Glutamatergic neuron (in vitro differentiated cells): ENCODE data around the gene USP20. TPM values are rescaled to one million over a fixed set of nuclear protein-coding genes. Genes with fewer than 3 reads are reported as not detected.

ENCODE experiments used
- DNase-seq: peaks from one replicate; pipeline ENCODE4 v3.0.0; 2022
- H3K27ac Mint-ChIP-seq: one replicate; pipeline ENCODE4 v1.8.0; 2020; ENCODE audit warnings: mild to moderate bottlenecking, mixed read lengths, inconsistent platforms; ENCODE audit not compliant: unreplicated experiment
- H3K27me3 Mint-ChIP-seq: one replicate; pipeline ENCODE4 v1.8.0; 2020; ENCODE audit warnings: mild to moderate bottlenecking, moderate library complexity, mixed read lengths, inconsistent platforms; ENCODE audit not compliant: unreplicated experiment
- H3K36me3 Mint-ChIP-seq: one replicate; pipeline ENCODE4 v1.8.0; 2020; ENCODE audit warnings: mild to moderate bottlenecking, mixed read lengths, inconsistent platforms; ENCODE audit not compliant: unreplicated experiment
- H3K4me1 Mint-ChIP-seq: one replicate; pipeline ENCODE4 v1.8.0; 2020; ENCODE audit warnings: mild to moderate bottlenecking, low read depth, mixed read lengths, inconsistent platforms; ENCODE audit not compliant: unreplicated experiment
- H3K4me3 Mint-ChIP-seq: one replicate; pipeline ENCODE4 v1.8.0; 2020; ENCODE audit warnings: mild to moderate bottlenecking, mixed read lengths, inconsistent platforms; ENCODE audit not compliant: unreplicated experiment
- H3K9me3 Mint-ChIP-seq: one replicate; pipeline ENCODE4 v1.8.0; 2020; ENCODE audit warnings: mild to moderate bottlenecking, moderate library complexity, mixed read lengths, inconsistent platforms; ENCODE audit not compliant: unreplicated experiment
- total RNA-seq: library from RNA; stranded (reverse); fragmentation: NEBNext Ultra II Directional; extraction: Animal tissue kit (Norgen Biotek cat#: 25700); gene quantifications from one replicate; pipeline ENCODE4 v1.2.1, GENCODE V29; 2021; ENCODE audit not compliant: unreplicated experiment
- TF ChIP-seq, protein P1 (sequence below): fragments of 200-600 bp; sonication (generic); IDR thresholded peaks from one replicate; pipeline ENCODE4 v1.5.0; 2021; ENCODE audit not compliant: partially characterized antibody, unreplicated experiment

USP20 gene
- total RNA-seq, 1 donor from 2014 or later = 93.5 TPM

DNA sequence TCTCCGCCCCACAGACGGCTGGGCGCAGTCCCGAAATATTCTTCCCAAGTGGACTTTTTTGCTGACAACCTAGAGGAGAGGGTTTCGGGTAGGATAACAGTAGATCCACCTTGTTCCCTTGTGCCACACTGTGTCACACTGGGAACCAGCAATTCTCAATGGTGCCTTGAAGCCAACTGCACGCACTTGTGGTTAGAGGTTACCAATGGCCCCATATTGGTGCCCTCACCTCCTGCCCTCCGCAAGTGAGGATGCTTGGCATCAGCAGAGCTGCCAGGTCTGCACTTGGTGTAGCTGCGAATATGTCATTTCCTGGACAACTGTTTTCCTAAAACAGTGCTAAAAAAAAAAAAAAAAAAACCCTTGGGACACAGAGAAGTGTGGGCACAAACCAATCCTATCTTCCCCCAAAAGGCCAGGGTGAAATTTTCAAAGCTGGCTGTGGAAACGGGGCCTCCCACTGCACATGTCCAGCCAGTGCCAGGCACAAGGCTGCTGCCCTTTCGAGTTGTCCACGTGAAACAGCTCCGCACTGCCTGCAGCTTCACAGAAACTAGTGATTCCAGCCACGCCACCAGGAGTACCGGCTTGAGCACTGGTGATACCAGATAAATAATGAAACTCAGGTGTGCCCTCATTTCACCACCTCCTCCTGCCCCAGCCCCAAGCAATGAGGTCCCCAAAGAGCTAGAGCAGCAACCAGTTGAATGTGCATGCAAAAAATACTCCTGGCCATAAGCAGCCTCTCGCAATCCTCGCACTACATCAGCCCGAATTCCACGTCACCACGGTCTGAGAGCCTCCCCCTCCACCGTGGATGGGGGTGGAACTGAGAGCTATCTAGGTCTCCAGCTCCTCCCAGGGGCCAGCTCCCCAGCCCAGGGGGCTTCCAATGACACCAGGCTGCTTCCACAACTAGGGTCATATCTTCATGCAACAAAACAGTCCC lies 51.2 kb downstream of the USP20 start:
- peaks cover 7% of the 10 kb centered on the region for H3K27me3 Mint-ChIP-seq
- no peak for DNase-seq
- peaks cover 36% of the 10 kb centered on the region for H3K4me1 Mint-ChIP-seq
- H3K9me3 Mint-ChIP-seq = peaks cover 8% of the 10 kb centered on the region
- no peak overlapping the region for H3K27ac Mint-ChIP-seq
- H3K36me3 Mint-ChIP-seq = peaks cover 9% of the 10 kb centered on the region
- TF ChIP-seq, protein P1, sequence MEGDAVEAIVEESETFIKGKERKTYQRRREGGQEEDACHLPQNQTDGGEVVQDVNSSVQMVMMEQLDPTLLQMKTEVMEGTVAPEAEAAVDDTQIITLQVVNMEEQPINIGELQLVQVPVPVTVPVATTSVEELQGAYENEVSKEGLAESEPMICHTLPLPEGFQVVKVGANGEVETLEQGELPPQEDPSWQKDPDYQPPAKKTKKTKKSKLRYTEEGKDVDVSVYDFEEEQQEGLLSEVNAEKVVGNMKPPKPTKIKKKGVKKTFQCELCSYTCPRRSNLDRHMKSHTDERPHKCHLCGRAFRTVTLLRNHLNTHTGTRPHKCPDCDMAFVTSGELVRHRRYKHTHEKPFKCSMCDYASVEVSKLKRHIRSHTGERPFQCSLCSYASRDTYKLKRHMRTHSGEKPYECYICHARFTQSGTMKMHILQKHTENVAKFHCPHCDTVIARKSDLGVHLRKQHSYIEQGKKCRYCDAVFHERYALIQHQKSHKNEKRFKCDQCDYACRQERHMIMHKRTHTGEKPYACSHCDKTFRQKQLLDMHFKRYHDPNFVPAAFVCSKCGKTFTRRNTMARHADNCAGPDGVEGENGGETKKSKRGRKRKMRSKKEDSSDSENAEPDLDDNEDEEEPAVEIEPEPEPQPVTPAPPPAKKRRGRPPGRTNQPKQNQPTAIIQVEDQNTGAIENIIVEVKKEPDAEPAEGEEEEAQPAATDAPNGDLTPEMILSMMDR = no peak
- no peak overlapping the region for H3K4me3 Mint-ChIP-seq

DNA sequence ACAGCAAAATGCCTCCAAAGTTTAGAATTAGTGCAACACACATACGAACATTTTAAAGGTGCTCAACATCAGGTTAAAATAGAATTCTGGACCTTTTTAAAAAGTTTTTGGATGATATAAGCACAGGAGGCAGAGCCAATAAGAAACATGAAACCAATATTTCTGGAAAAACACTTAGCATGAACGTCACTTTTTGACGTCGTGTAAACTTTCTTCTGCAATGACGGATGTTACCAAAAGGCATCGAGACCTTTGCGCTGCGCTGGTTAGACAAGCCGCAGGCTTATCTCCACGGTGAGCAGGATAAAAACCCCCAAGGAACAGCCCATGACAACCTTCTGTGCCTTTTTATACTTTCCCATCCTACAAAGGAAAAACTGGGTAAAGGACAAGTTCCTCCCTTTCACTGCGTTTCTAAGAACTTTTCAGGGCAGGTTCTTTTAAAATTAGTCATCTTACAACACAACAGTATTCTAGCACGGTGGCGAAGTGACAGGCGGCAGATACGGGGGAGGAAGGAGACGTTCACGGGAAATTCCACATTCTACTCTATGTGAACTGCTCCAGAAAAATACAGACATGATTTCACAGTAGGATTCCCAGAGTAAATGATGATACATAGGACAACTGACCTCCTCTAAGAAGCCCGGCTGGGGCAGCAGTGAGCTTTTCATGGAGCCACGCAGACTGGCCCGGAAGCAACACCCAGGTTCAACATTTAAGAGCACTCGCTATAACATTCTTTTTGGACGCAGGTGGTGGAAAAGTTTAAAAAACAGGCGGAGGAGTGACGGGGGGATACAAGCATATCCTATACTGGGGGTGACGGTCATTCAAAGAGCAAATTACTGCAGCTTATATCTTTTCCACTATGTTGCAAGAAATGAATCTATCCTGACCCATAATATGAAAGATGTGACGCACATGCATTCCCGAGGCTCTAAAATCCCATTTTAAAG lies 52.4 kb downstream of the USP20 start:
- Mint-ChIP-seq H3K27me3 (peaks cover 7% of the 10 kb centered on the region), H3K4me3 (no peak overlapping the region), H3K36me3 (peaks cover 9% of the 10 kb centered on the region), H3K9me3 (peaks cover 8% of the 10 kb centered on the region), H3K4me1 (peaks cover 41% of the 10 kb centered on the region), H3K27ac (no peak overlapping the region)
- TF ChIP-seq, protein P1 = no peak
- no peak for DNase-seq

DNA sequence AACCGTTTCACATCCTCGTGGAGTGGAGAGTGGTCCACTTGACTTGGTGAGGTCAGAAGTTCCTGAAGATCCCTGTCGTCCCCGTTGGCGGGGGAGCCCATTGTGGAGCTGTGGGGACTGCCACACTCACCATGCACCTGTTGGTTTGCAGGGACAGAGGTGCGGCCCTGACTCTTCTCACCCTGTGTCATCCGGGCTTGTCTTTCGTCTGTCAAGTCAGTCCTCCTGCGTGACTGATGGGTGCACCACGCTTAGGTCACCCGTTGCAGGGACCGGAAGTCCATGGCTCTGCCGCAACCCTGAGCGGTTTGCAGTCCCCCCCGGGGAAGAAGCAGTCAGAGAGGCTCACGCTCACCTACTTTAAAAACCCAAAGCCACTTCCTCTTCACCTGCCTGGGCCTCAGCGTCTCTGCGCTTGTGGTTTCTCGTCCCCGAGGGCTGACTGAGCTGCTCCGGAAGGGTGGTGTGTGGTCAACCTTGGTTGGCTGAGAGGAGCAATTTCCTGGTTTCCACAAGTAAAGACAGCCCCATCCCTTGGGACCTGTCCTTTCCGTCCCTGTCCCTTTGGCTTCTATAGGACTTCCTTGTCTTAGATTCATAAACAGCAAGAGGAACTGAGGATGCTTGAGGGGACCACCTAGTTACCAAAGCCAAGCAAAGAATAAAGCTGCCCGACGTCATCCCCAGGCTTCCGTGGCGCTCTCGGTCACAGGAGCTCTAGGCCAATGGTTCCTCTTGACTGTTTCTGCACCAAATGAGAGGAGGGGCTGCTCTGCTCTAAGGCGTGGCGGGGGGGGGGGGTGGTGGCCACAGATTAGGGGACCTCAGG lies 53.2 kb downstream of the USP20 start:
- DNase-seq = no peak
- TF ChIP-seq, protein P1 = no peak
- H3K4me3 Mint-ChIP-seq = no peak overlapping the region
- H3K4me1 Mint-ChIP-seq = peaks cover 41% of the 10 kb centered on the region
- H3K36me3 Mint-ChIP-seq = peaks cover 9% of the 10 kb centered on the region
- no peak overlapping the region for H3K27ac Mint-ChIP-seq
- peaks cover 8% of the 10 kb centered on the region for H3K9me3 Mint-ChIP-seq
- peaks cover 7% of the 10 kb centered on the region for H3K27me3 Mint-ChIP-seq

DNA sequence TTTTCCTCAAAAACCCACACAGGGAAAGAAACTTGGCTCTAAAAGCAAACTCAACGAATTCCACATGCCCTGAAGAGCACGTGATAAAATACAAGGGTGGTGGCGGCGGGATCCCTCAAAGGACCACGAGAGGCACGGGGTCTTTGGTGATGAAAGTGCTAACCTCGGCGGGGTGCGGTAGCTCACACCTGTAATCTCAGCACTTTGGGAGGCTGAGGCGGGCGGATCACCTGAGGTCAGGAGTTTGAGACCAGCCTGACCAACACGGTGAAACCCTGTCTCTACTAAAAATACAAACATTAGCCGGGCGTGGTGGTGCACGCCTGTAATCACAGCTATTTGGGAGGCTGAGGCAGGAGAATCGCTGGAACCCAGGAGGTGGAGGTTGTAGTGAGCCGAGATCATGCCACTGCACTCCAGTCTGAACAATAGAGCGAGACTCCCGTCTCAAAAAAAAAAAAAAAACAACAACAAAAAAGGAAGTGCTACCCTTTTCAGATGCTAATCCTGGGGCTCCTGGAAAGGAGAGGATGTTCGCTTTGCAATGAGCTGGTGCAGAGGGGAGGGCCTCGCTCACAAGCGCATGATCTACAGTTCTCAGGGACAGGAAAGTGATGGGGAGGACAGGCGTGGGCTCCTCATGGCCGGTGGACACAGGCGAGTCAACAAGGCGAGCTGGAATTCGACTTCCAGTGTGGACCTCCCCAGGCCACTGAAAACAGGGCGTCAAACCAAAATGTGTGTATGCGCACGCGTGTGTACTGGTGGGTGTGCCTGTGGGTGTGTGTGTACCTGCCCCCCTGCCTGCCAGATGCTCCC lies 54.1 kb downstream of the USP20 start:
- TF ChIP-seq, protein P1 = no peak
- peaks cover 8% of the 10 kb centered on the region for H3K9me3 Mint-ChIP-seq
- DNase-seq = no peak
- peaks cover 7% of the 10 kb centered on the region for H3K27me3 Mint-ChIP-seq
- peaks cover 9% of the 10 kb centered on the region for H3K36me3 Mint-ChIP-seq
- peak overlapping the region; percentile 20 for H3K4me3 Mint-ChIP-seq
- H3K27ac Mint-ChIP-seq = peak overlapping the region; percentile 59
- H3K4me1 Mint-ChIP-seq = peaks cover 36% of the 10 kb centered on the region
